ENCODE measurements around the gene KRT71. TPM values are rescaled to one million over a fixed set of nuclear protein-coding genes. Genes with fewer than 3 reads are reported as not detected.

Gene KRT71
- total and polyA plus RNA-seq, 9 donors: not detected

- Histone ChIP-seq H3K4me3 (ENCODE audit: low read length) (no peak overlapping the region), H3K4me1 (ENCODE audit: control insufficient read depth, insufficient read depth, low read length) (peaks cover 12% of the 10 kb centered on the region), H3K27ac (ENCODE audit: low read length) (no peak overlapping the region), H3K36me3 (ENCODE audit: control insufficient read depth, insufficient read depth, low read length) (no peaks in the 10 kb centered on the region), H3K9me3 (replicated peaks; ENCODE audit: control insufficient read depth, low read depth, low read length) (no peaks in the 10 kb centered on the region), H3K27me3 (ENCODE audit: control insufficient read depth, insufficient read depth, low read length) (no peaks in the 10 kb centered on the region)
- no peak for DNase-seq
- WGBS (ENCODE audit: insufficient coverage): no CpG with 5 or more reads among the region's 2 CpGs
Measured at GRCh38 chr12:52530905-52531304, 22.0 kb downstream of the KRT71 start.

GRCh38 chr12:52530366-52530765, 22.6 kb downstream of the KRT71 start:
- H3K27me3 ChIP-seq (ENCODE audit: control insufficient read depth, insufficient read depth, low read length): no peaks in the 10 kb centered on the region
- WGBS (ENCODE audit: insufficient coverage): 100% methylated on average over 1 of the region's 2 CpGs
- no peaks in the 10 kb centered on the region for H3K36me3 ChIP-seq (ENCODE audit: control insufficient read depth, insufficient read depth, low read length)

GRCh38 chr12:52529846-52530245, 23.1 kb downstream of the KRT71 start:
- Histone ChIP-seq H3K4me3 (ENCODE audit: low read length) (no peak overlapping the region), H3K36me3 (ENCODE audit: control insufficient read depth, insufficient read depth, low read length) (no peaks in the 10 kb centered on the region), H3K9me3 (replicated peaks; ENCODE audit: control insufficient read depth, low read depth, low read length) (no peaks in the 10 kb centered on the region), H3K27ac (ENCODE audit: low read length) (no peak overlapping the region), H3K4me1 (ENCODE audit: control insufficient read depth, insufficient read depth, low read length) (peaks cover 17% of the 10 kb centered on the region), H3K27me3 (ENCODE audit: control insufficient read depth, insufficient read depth, low read length) (no peaks in the 10 kb centered on the region)
- 92% methylated on average over 6 of the region's 9 CpGs for WGBS (ENCODE audit: insufficient coverage)
- no peak for DNase-seq

More at GRCh38 chr12:52530366-52530765, 22.6 kb downstream of the KRT71 start:
- no peak for DNase-seq
- H3K4me1 ChIP-seq (ENCODE audit: control insufficient read depth, insufficient read depth, low read length): peaks cover 12% of the 10 kb centered on the region
- no peak overlapping the region for H3K4me3 ChIP-seq (ENCODE audit: low read length)
- no peak overlapping the region for H3K27ac ChIP-seq (ENCODE audit: low read length)
- H3K9me3 ChIP-seq (replicated peaks; ENCODE audit: control insufficient read depth, low read depth, low read length): no peaks in the 10 kb centered on the region

GRCh38 chr12:52529417-52529816, 23.5 kb downstream of the KRT71 start:
- WGBS (ENCODE audit: insufficient coverage): 89% methylated on average over 1 of the region's 2 CpGs
- no peaks in the 10 kb centered on the region for H3K9me3 ChIP-seq (replicated peaks; ENCODE audit: control insufficient read depth, low read depth, low read length)
- H3K27me3 ChIP-seq (ENCODE audit: control insufficient read depth, insufficient read depth, low read length): no peaks in the 10 kb centered on the region
- H3K4me3 ChIP-seq (ENCODE audit: low read length): no peak overlapping the region
- H3K36me3 ChIP-seq (ENCODE audit: control insufficient read depth, insufficient read depth, low read length): no peaks in the 10 kb centered on the region
- DNase-seq: no peak
- peaks cover 21% of the 10 kb centered on the region for H3K4me1 ChIP-seq (ENCODE audit: control insufficient read depth, insufficient read depth, low read length)
- H3K27ac ChIP-seq (ENCODE audit: low read length): no peak overlapping the region

GRCh38 chr12:52528641-52529143, 24.3 kb downstream of the KRT71 start:
- DNase-seq: no peak
- H3K36me3 ChIP-seq (ENCODE audit: control insufficient read depth, insufficient read depth, low read length): no peaks in the 10 kb centered on the region
- H3K27ac ChIP-seq (ENCODE audit: low read length): no peak overlapping the region
- no peak overlapping the region for H3K4me3 ChIP-seq (ENCODE audit: low read length)
- WGBS (ENCODE audit: insufficient coverage): 87% methylated on average over 8 of the region's 8 CpGs
- no peaks in the 10 kb centered on the region for H3K27me3 ChIP-seq (ENCODE audit: control insufficient read depth, insufficient read depth, low read length)
- peaks cover 22% of the 10 kb centered on the region for H3K4me1 ChIP-seq (ENCODE audit: control insufficient read depth, insufficient read depth, low read length)
- H3K9me3 ChIP-seq (replicated peaks; ENCODE audit: control insufficient read depth, low read depth, low read length): no peaks in the 10 kb centered on the region

- Histone ChIP-seq H3K36me3 (ENCODE audit: control insufficient read depth, insufficient read depth, low read length) (no peaks in the 10 kb centered on the region), H3K27me3 (ENCODE audit: control insufficient read depth, insufficient read depth, low read length) (no peaks in the 10 kb centered on the region), H3K27ac (ENCODE audit: low read length) (no peak overlapping the region), H3K4me3 (ENCODE audit: low read length) (no peak overlapping the region), H3K9me3 (replicated peaks; ENCODE audit: control insufficient read depth, low read depth, low read length) (no peaks in the 10 kb centered on the region), H3K4me1 (ENCODE audit: control insufficient read depth, insufficient read depth, low read length) (peaks cover 27% of the 10 kb centered on the region)
- 50% methylated on average over 2 of the region's 4 CpGs for WGBS (ENCODE audit: insufficient coverage)
- no peak for DNase-seq
Measured at GRCh38 chr12:52527121-52527800, 25.7 kb downstream of the KRT71 start.

GRCh38 chr12:52526511-52526951, 26.4 kb downstream of the KRT71 start:
- Histone ChIP-seq H3K4me3 (ENCODE audit: low read length) (no peak overlapping the region), H3K4me1 (ENCODE audit: control insufficient read depth, insufficient read depth, low read length) (peaks cover 34% of the 10 kb centered on the region), H3K9me3 (replicated peaks; ENCODE audit: control insufficient read depth, low read depth, low read length) (no peaks in the 10 kb centered on the region), H3K36me3 (ENCODE audit: control insufficient read depth, insufficient read depth, low read length) (no peaks in the 10 kb centered on the region), H3K27ac (ENCODE audit: low read length) (no peak overlapping the region), H3K27me3 (ENCODE audit: control insufficient read depth, insufficient read depth, low read length) (no peaks in the 10 kb centered on the region)
- 81% methylated on average over 3 of the region's 8 CpGs for WGBS (ENCODE audit: insufficient coverage)
- no peak for DNase-seq

- WGBS (ENCODE audit: insufficient coverage): 86% methylated on average over 9 of the region's 13 CpGs
- H3K4me1 ChIP-seq (ENCODE audit: control insufficient read depth, insufficient read depth, low read length): peaks cover 41% of the 10 kb centered on the region
- no peak for DNase-seq
- H3K27me3 ChIP-seq (ENCODE audit: control insufficient read depth, insufficient read depth, low read length): no peaks in the 10 kb centered on the region
- no peak overlapping the region for H3K4me3 ChIP-seq (ENCODE audit: low read length)
- H3K9me3 ChIP-seq (replicated peaks; ENCODE audit: control insufficient read depth, low read depth, low read length): no peaks in the 10 kb centered on the region
- H3K36me3 ChIP-seq (ENCODE audit: control insufficient read depth, insufficient read depth, low read length): no peaks in the 10 kb centered on the region
- H3K27ac ChIP-seq (ENCODE audit: low read length): no peak overlapping the region
Measured at GRCh38 chr12:52525661-52526499, 27.1 kb downstream of the KRT71 start.

DNA sequence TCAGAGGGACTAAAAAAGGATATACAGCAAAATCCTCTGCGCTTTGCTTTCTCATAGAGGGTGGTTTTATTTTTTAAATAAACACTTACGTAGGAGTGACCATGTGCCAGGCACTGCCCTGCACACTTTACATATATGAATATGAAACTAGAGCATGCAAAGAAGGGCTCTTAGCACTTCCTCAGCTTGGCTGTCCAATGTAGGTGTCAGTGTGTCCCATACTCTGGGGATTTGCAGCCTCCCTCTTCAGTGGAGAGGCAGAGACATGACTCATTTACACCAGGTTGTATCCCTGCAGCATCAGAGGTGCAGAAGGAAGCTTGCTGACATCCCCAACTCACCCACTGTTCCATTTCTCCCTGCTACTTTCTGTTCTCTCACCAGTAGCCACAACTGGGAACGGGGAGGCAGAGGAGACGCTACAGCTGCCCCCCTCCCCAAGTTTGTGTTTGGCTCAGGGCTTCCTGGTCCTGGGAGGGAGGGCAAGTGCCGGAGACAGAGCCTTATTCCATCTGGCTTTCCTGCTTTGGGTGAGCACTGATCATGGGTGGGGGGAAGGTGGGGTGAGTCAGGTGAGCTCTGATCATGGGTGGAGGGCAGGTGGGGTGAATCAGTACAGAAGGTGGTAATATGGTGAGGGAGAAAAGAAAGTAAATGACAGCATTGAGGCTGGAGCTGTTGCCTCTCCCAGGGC, 27.9 kb downstream of the KRT71 start:
- H3K27ac ChIP-seq (ENCODE audit: low read length): no peak overlapping the region
- no peaks in the 10 kb centered on the region for H3K9me3 ChIP-seq (replicated peaks; ENCODE audit: control insufficient read depth, low read depth, low read length)
- H3K27me3 ChIP-seq (ENCODE audit: control insufficient read depth, insufficient read depth, low read length): no peaks in the 10 kb centered on the region
- no peak overlapping the region for H3K4me3 ChIP-seq (ENCODE audit: low read length)
- peaks cover 48% of the 10 kb centered on the region for H3K4me1 ChIP-seq (ENCODE audit: control insufficient read depth, insufficient read depth, low read length)
- DNase-seq: no peak
- H3K36me3 ChIP-seq (ENCODE audit: control insufficient read depth, insufficient read depth, low read length): no peaks in the 10 kb centered on the region
- 43% methylated on average over 1 of the region's 5 CpGs for WGBS (ENCODE audit: insufficient coverage)

All from muscle of leg (tissue), 11 donors.